GM12874 (cell line): Measurements from ENCODE around the gene RNF14.

Source experiments
- TF ChIP-seq, protein P1 (sequence below): IDR thresholded peaks from 2 replicates; pipeline ENCODE4 v1.5.1; 2011; ENCODE audit warnings: low read depth, mild to moderate bottlenecking, control low read depth, low read length, moderate library complexity; ENCODE audit not compliant: insufficient read depth

Gene RNF14

GRCh38 chr5:142024771-142025304 is 55.9 kb downstream of the RNF14 start:
- TF ChIP-seq, protein P1, sequence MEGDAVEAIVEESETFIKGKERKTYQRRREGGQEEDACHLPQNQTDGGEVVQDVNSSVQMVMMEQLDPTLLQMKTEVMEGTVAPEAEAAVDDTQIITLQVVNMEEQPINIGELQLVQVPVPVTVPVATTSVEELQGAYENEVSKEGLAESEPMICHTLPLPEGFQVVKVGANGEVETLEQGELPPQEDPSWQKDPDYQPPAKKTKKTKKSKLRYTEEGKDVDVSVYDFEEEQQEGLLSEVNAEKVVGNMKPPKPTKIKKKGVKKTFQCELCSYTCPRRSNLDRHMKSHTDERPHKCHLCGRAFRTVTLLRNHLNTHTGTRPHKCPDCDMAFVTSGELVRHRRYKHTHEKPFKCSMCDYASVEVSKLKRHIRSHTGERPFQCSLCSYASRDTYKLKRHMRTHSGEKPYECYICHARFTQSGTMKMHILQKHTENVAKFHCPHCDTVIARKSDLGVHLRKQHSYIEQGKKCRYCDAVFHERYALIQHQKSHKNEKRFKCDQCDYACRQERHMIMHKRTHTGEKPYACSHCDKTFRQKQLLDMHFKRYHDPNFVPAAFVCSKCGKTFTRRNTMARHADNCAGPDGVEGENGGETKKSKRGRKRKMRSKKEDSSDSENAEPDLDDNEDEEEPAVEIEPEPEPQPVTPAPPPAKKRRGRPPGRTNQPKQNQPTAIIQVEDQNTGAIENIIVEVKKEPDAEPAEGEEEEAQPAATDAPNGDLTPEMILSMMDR, result no peak

GRCh38 chr5:142025637-142026036 is 56.7 kb downstream of the RNF14 start:
- TF ChIP-seq, protein P1, result no peak

GRCh38 chr5:142032150-142032549 is 63.2 kb downstream of the RNF14 start:
- TF ChIP-seq, protein P1, result no peak

GRCh38 chr5:142032747-142033631 is 64.1 kb downstream of the RNF14 start:
- TF ChIP-seq, protein P1, result no peak

DNA sequence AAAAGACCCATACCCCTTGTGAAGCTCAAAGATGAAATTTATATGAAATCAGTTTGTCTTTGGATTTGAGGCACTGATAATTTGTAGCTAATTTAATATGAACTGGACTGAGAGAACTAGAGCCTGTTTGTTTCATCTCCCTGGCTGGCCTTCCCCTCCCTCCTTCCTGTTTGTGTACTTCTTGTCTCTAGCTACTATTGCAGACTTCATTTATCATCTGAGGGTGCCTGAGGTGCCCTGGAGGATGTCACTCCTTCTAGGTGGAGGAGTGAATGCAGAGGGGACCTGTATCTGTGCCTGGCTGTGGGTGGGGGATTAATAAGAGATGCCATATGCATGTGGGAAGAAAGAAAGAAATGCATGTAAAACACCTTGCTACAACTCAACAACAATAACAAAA is 66.1 kb downstream of the RNF14 start:
- TF ChIP-seq, protein P1, result no peak

GRCh38 chr5:142036918-142037317 is 68.0 kb downstream of the RNF14 start:
- TF ChIP-seq, protein P1, result no peak

DNA sequence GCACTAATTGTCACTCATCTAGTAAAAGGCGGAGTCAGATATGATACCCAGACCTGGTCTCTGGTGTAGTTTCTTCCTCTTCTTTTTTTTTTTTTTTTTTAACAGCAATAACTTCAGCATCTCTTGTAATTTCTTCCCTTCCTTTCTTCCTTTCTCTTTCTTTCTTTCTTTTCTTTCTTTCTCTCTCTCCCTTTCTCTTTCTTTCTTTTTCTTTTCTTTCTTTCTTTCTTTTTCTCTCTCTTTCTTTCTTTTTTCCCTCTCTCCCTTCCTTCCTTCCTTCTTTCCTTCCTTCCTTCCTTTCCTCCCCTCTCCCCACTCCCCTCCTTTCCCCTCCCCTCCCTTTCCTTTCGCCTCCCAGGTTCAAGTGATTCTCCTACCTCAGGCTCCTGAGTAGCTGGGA is 69.8 kb downstream of the RNF14 start:
- TF ChIP-seq, protein P1, result no peak
